Stimulated activated CD4-positive, alpha-beta T cell treated with anti-CD3 and anti-CD28 coated beads, Interleukin-4, amount 100 ng/mL, for 24 hours (primary cell): ENCODE data around the gene CFHR4.
"Not testable (repeated sequence)": the region's sequence is repeated elsewhere in the genome, so short reads cannot be mapped to it uniquely, and the experiment has no call there.

ENCODE experiments used
- DNase-seq: peaks from one replicate; pipeline ENCODE4 v3.0.0-alpha.2; 2020

Gene CFHR4

DNA sequence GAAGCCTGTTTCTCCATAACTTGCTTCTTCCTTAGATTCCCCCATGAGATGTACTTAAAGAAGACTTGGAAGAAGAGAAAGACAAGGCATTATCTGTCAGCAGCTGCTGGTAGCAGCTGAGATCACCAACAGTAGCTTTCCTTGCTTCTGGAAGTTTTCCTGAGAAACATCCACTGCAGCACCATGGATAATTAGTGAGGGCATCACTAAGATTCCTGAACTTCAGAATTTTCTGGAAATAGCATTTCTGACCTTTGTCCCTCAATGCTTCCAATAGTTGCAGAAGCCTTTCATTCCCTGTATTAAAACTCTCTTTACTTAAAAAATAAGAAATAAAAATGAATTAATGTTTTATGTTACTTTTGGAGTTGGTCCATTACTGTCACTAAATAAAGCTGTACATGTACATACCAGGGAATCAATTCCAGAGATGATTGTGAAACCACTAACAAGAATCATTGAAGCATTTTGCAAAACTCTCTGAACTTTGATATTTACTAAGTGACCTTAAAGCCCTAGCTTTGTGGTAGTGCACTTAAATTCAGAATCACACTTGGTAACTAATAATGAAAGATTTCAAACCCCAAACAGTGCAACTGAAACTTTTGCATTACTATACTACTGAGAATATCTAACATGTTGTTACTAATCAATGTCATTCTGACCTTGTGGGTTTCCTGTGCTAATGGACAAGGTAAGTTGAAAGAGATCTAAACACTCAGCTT lies at the start of gene CFHR4:
Gene CFHR4 (plus strand): TSS at position 538 of the 725 bp plus-strand sequence. CDS start 99 bp downstream, at position 637.
- no peak for DNase-seq

DNA sequence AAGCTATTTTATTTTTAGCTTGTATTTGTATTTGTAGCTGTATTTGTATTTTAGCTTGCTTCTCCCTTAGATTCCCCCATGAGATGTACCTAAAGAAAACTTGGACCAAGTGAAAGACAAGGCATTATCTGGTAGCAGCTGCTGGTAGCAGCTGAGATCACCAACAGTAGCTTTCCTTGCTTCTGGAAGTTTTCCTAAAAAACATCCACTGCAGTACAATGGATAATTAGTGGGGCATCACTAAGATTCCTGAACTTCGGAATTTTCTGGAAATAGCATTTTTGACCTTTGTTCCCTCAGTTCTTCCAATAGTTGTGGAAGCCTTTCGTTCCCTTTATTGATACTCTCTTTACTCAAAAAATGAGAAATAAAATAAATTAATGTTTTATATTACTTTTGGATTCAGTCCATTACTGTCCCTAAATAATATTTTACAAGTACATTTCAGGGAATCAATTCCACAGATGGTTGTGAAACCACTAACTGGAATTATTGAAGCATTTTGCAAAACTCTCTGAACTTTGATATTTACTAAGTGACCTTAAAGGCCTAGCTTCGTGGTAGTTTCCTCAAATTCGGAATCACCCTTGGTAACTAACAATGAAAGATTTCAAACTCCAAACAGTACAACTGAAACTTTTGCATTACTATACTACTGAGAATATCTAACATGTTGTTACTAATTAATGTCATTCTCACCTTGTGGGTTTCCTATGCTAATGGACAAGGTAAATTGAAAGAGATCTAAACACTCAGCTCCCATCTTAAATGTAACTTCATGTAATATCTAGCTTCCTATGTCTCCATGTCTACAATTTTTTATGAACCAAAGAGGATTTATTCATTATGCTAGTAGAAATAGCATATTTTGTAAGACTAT lies 38.0 kb upstream of the CFHR4 start:
- DNase-seq, result not testable (repeated sequence)

DNA sequence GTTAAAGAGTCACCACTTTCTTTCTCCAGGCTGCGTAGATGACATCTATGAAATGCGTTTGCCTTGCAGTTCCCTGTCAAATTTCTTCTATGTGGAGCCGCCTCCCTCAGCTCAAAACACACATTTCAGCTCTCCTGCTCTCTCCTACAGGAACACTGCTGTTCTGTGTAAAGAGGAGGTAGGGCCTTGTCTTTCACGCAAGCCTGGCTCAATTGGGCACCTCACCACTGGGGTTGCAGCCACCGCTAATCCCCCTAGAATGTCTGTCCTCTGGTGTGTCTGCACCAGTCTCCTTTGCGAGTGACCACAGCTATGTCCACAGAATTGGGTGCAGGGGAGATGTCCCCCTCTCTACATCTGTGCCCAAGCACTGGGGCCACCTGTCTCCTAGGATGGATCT lies 31.8 kb upstream of the CFHR4 start:
- no peak for DNase-seq

DNA sequence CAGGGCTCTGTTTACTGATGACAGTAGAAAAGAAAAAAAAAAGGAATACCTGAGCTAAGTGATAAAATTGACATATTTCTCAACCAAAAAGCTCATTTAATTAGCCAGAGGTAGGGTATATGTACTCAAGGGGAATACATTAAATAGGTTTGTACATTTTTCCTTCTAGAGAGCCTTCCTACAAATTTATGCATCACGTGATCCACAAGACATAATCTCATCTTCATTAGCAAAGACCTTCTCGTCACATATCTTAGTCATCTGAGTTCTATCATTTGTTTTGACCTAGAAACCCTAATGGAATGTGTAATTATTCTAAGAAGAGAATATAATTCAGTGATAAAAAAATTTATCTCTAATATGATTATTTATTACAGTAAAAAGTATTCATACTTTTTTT lies 30.7 kb upstream of the CFHR4 start:
- no peak for DNase-seq

DNA sequence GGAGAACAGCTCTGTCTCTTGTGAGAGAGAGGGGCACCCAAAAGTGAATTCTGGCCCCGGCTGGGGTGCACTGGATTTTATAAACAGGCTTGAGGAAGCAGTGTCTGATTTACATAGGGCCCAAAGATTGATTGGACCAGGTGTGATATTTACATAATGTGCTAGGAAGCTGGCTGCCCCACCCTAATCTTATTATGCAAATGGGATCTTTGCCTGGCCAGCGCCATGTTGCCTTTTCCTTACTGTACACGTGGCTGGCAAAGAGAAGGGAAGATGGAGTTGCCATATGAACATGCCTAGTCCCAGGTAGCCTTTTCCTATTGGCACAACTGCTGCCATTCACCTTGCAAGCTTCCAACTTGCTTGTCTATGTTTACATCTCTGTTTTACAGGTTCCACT lies 29.0 kb upstream of the CFHR4 start:
- DNase-seq, result no peak

DNA sequence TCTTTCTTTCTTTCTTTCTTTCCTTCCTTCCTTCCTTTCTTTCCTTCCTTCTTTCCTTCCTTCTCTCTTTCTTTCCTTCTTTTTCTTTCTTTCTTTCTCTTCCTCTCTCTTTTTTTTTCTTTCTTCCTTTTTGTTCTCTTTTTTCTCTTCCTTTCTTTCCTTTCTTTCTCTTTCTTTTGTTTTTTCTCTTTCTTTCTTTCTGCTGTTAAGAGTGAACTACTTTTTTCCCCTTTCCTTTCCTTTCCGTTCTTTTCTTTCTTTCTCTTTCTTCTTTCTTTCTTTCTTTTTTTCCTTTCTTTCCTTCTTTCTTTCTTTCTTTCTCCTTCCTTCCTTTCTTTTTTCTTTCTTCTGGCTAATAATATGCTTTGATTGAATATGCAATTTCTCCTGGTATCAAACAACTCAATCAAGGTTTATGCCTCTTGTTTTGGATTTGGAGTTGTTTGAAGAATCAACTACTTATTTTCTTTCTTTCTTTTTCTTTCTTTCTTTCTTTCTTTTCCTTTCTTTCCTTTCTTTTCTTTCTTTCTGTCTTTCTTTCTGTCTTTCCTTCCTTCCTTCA lies 27.4 kb upstream of the CFHR4 start:
- no peak for DNase-seq

DNA sequence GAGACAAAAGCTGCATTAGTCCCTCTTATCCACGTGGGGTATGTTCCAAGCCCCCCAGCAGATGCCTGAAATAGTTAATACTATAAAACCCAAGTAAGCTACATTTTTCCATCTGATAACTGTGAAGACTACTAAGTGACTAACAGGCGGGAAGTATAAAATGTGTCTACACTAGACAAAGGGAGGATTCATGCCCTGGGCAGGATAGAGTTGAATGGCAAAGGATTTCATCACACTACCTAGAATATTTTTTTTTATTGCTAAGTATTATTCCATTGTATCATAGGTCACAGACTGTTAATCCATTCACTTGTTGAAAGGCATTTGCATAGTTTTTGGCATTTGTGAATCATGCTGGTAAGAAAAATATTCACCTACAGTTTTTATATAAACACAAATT lies 26.4 kb upstream of the CFHR4 start:
- DNase-seq, result no peak

DNA sequence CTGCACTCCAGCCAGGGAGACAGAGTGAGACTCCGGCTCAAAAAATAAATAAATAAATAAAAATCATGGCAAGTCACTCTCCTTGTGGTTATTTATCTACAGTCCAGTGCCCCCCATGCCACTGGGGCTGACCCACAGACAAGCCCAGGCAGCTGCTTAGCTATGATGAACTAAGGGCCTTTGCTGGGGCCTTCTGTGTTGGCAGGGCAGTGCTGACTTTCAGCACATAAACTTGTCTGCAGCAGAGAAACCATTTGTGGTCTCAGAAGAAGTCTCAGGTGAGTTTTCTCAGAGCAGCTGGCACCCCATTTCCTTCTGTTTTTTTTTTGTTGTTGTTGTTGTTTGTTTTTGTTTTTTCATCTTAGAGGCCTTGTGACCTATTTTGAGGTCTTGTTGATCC lies 20.9 kb upstream of the CFHR4 start:
- DNase-seq, result no peak

DNA sequence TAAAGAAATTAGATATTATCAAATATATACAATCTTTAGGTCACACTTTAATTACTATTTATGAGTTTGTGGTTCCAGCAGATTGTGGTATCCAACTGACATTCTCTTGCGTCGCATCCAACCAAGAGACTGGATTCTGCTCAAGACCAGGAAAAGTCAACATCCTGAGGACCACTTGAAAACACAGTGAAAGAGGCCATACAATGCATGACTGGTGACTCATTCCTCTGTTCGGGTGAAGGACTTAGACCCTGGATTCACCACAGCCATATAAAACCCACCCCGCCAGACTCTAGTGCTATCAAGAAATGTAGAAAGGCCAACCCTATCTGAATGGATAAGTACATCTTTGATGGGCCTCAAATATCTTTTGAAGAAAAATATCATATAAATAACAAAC lies 14.5 kb upstream of the CFHR4 start:
- no peak for DNase-seq

DNA sequence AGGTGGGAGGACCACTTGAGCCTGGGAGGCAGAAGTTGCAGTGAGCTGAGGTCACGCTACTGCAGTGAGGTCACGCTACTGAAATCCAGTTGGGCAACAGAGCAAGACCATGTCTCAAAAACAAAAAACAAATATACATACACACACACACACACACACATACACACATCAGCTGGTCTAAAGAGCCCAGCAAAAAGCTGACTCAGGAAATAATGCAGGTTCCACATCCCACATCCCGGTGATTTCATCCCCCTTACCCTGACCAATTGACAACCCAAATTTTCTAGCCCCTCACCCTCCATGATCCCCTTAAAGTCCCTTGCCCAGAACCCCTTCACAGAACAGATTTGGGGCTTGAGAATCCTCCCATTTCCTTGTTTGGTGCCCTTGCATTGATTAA lies 11.9 kb upstream of the CFHR4 start:
- DNase-seq, result no peak

DNA sequence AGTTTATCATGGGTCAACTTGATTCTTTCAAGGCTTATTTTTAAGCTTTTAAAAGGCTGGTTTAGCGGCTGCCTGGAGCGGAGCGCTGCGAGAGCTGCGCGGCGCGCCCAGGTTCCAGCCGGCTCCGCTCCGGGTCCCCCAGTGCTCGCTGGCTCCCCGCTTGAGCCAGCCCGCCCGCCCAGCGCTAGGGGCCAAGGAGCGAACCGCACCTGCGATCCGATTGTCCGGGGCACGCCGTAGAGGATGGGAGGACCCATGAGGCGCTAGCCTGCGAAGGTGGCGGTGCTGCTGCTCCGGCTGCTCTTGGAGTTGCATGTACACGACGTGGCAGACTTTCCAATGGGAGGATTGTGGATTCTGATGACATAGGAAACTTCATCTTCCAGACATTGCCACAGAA lies 9.9 kb upstream of the CFHR4 start:
- DNase-seq, result no peak

DNA sequence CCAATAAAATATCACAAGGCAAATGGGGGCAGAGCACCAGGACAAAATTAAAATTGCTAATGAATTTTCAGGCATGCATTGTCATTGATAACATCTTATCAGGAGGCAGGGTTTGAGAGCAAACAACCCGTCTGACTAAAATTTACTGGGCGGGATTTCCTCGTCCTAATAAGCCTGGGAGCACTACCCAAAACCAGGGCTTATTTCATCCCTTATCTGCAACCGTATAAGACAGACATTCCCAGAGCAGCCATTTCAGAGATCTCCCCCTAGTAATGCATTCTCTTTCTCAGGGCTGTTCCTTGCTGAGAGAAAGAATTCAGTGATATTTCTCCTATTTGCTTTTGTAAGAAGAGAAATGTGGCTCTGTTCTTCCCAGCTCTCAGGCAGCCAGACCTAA lies 1.3 kb upstream of the CFHR4 start:
- not testable (repeated sequence) for DNase-seq

DNA sequence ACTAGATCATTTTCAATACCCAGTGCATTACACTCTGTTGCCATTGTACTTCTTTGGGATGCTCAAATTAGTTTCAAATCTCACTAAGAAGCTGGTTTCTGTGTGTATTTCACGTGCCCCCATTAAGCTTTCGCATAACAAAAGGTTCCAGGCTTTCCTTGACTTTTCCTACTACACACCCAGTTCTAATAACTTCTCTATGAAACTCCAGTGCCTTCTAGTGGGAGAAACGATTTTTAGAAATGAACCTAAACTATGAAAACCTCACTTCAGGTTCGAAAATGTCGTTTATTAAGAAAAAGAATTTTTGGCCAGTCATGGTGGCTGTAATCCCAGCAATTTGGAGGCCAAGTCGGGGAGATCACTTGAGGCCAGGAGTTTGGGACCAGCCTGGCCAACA lies 2.8 kb downstream of the CFHR4 start:
- DNase-seq, result no peak

DNA sequence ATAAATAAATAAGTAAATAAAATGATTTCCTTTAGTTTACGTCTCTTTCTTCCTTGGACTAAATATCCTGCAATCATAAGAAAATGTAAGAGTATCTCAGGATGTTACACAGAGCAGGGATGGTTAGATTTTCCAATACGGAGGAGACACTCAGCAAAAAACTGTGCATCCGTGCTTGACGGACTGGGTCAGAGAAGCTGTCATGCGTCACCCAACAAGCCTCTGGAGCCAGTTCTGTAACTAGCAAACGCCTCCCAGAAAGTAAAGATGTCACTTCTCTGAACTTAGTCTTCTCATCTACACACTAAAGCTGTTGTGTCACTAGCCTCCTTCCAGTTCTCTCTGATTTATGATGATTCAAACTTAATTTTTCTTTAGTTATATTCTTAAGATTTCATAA lies 3.4 kb downstream of the CFHR4 start:
- no peak for DNase-seq

DNA sequence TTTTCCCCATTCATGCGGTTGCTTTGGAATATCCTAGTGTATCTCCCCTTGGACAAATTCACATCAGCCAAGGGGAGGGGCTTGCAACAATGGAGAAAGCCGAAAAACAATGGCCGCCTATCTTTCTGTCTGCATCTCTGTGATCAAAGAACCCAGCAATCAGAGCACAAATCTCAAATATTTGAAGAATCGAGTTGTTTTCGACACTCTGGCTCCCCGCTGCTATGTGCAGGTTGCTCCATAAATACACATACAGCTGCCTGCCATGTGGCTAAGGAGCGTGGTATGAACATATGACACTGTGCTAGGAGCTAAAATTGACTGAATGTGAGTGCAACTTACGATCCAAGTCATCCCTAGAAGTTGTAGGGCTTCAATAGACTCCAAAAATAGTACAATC lies 8.5 kb downstream of the CFHR4 start:
- DNase-seq, result no peak

DNA sequence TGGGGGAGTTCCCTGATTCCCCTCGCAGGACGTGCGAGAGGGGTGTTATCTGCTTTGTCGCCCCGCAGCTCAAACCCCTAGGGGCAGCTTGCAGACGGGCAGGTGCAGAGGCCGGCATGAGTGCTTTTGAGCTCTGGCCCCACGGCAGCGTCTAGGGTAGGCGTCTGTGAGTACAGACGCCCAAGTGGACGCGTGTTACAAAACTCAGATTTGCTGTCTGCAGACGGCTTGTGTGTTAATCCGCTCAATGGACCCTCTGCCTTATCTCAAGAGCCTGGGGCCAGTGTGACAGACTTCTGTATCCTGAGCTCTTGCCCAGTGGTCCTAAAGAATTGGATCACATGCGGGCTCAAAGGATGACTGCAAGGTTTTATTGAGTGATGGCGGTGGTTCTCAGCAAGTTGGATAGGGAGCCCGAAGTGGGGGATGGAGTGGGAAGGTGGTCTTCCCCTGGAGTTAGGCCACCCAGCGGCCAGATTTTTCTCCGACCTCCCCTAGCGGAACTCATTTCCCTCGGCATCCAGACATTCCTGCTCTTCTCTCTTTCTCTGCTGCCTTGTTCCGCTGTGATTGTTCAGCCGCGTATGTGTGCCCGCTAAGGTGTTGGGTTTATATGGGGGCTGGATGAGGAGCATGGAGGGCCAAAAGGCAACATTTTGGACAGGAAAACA lies 9.4 kb downstream of the CFHR4 start:
- DNase-seq, result no peak

DNA sequence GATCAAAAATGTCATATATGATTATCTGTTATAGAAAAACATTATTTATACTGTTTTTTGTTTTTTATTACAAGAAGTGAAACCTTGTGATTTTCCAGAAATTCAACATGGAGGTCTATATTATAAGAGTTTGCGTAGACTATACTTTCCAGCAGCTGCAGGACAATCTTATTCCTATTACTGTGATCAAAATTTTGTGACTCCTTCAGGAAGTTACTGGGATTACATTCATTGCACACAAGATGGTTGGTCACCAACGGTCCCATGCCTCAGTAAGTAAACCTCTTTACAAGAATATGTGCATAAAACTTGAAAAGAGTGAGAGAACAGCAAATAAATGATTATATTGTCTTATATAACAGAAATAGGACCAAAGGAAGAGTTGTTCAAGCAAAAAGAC lies 14.5 kb downstream of the CFHR4 start:
- DNase-seq, result no peak

DNA sequence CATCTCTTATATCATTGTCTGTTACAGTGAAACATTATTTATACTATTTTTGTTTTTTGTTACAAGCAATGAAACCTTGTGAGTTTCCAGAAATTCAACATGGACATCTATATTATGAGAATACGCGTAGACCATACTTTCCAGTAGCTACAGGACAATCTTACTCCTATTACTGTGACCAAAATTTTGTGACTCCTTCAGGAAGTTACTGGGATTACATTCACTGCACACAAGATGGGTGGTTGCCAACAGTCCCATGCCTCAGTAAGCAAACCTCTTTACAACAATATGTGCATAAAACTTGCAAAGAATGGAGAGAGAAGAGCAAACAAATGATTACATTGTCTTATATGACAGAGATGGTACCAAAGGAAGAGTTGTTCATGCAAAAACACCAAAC lies 22.4 kb downstream of the CFHR4 start:
- DNase-seq, result no peak

DNA sequence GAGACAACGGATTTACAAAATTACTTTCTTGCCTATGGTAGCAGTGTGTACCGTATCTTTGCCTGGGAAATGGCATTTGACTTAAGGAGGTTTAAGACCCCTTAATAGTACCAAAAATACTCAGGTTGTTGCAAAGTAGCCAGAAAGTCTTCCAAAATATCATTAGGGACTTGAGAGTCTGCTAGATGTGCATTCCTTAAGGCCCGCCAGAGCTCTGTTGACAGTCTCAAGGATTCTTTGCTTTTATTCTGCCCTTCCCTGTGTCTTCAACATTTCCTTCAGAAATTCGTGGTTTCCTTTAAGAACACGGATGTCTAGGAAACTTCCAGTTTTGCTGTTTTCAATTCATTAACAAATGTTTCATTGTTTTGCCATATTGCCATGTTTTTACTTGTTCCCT lies 24.4 kb downstream of the CFHR4 start:
- DNase-seq, result not testable (repeated sequence)

DNA sequence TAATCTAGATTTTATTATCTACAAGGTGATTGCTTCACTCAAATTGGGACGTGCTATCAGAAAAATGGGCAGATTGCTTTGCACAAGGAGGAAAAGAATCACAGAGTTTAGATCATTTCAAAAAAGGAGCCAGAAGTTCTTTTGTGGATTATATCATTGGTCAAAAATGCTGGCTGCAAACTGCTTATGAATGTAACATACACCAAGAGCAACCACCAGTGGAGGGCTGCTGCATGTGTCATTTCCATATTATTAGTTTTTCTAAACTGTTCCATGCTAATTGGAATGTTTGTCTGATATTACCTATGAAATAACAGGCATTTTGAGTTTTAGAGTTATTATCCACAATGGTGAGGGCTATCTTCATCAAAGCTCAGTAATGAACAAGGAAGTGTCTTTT lies 39.0 kb downstream of the CFHR4 start:
- not testable (repeated sequence) for DNase-seq

DNA sequence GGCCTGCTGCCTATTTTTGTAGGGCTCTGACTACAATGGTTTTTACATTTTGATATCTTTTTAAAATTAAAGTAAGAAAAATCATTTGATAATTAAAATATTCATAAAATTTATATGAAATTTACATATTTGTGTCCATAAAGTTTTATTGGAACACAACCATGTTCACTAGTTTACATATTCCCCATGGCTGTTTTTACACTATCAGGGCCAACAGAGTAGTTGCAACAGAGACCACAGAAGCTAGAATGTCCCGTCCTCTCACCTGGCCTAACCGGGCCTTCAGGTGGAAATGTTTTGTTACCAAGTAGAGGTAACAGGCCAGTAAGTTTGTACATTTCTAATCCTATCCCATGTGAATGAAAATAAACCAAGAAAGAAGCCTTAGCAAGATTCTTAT lies 45.0 kb downstream of the CFHR4 start:
- not testable (repeated sequence) for DNase-seq

DNA sequence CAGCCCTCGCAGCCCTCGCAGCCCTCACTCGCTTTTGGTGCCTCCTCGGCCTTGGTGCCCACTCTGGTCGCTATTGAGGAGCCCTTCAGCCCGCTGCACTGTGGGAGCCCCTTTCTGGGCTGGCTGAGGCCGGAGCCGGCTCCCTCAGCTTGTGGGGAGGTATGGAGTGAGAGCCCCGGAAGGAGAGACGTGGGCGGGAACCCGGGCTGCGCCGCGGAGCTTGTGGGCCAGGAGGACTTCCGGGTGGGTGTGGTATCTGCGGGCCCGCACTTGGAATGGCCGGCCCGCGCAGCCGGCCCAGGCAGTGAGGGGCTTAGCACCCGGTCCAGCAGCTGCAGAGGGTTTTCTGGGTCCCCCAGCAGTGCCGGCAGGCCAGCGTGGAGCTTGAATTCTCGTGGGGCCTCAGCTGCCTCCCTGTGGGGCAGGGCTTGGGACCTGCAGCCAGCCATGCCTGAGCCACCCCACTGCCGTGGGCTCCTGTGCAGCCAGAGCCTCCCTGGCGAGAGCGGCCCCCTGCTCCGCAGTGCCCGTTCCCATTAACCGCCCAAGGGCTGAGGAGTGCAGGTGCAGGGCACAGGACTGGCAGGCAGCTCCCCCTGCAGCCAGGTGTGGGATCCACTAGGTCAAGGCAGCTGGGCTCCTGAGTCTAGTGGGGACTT lies 45.8 kb downstream of the CFHR4 start:
- DNase-seq, result no peak

DNA sequence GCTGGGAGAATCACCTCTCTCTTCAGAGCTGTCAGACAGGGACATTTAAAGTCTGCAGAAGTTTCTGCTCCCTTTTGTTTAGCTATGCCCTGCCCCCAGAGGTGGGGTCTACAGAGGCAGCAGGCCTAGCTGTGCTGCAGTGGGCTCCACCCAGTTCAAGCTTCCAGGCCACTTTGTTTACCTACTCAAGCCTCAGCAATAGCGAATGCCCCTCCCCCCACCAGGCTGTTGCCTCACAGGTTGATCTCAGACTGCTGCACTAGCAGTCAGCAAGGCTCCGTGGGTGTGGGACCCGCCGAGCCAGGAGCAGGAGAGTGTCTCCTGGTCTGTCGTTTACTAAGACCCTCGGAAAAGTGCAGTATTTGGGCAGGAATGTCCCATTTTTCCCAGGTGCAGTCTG lies 53.6 kb downstream of the CFHR4 start:
- DNase-seq, result not testable (repeated sequence)
